AG20443 (cell line): ENCODE data around the gene SMIM1.
"Not testable (repeated sequence)": the region's sequence is repeated elsewhere in the genome, so short reads cannot be mapped to it uniquely, and the experiment has no call there.

Experiments
- DNase-seq: peaks from one replicate; pipeline ENCODE4 v3.0.0; 2012; ENCODE audit warnings: low spot score, mixed read lengths

Gene SMIM1

DNA sequence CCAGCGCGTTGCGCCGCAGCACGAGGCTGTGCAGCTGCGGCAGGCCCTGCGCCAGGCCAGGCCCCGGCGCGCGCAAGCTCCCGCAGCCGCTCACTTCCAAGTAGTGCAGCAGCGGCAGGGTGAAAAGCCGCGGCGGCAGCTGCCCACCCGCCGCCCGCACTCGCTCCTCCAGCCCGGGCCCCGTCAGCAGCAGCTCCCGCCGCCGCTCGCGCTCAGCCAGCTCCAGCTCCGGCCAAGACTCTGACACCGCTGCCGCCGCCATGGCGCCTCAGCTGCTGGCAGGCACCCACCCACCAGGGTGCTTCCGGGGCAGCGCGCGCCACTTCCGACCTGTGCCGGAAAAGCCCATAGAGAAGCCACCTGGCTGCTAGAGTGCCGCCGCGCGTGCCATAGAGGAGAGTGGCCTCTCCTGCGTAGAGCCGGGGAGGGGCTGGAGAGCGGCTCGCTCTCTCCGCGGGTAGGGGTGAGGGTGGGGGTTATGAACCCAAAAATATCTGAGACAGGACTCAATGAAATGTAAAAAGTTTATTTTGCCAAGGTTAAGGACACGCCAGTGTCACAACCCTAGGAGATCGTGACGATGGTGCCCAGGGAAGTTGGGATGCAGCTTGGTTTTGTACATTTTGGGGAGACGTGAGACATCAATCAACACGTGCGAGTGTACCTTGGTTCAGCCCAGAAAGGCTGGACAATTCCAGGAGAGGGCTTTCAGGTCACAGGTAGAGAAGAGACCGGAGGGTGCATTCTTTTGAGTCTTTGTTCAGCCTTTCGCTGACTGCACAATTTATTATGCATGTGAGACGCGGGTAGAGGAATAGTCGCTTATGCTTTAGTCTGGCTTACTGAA is 23.9 kb downstream of the SMIM1 start, which contains the start of gene LRRC47:
Gene LRRC47 (minus strand): TSS at position 284 of the 847 bp plus-strand sequence. CDS start 22 bp downstream, at position 262.
- peak; percentile 98 for DNase-seq

DNA sequence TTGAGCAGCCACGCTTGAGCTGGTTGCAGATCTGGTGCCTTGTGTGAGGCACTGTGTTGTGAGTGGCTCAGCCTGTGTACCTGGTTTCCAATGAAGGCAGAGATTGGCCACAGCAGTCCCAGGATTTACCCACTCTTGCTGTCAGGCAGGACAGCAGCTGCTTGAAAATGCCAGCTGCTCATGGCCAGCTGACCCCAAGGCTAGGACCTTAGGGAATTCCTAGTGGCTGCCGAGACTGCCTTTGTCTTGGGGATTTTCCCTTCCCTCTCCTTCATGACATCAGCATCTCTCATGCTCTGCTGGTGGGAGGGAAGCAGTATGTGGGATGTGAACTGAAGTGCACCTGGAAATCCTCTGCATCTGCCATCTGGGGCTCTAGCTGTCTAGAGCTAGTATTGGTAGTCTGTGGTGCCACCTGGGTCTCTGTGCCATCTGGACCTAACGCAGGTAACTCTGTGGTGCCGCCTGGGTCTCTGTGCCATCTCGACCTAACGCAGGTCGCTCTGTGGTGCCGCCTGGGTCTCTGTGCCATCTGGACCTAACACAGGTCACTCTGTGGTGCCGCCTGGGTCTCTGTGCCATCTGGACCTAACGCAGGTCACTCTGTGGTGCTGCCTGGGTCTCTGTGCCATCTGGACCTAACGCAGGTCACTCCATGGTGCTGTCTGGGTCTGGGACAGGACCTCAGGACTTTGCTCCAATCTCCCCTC is 27.6 kb downstream of the SMIM1 start:
- DNase-seq, result no peak

DNA sequence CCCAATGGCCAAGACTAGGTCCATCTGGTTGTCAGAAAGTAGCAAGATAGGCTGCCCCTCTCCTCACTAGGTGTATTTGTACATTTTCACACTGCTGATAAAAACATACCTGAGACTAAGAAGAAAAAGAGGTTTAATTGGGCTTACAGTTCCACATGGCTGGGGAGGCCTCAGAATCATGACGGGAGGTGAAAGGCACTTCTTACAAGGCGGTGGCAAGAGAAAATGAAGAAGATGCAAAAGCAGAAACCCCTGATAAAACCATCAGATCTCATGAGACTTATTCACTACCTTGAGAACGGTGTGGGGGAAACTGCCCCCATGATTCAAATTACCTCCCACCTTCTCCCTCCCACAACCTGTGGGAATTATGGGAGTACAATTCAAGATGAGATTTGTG is 28.2 kb downstream of the SMIM1 start:
- not testable (repeated sequence) for DNase-seq

DNA sequence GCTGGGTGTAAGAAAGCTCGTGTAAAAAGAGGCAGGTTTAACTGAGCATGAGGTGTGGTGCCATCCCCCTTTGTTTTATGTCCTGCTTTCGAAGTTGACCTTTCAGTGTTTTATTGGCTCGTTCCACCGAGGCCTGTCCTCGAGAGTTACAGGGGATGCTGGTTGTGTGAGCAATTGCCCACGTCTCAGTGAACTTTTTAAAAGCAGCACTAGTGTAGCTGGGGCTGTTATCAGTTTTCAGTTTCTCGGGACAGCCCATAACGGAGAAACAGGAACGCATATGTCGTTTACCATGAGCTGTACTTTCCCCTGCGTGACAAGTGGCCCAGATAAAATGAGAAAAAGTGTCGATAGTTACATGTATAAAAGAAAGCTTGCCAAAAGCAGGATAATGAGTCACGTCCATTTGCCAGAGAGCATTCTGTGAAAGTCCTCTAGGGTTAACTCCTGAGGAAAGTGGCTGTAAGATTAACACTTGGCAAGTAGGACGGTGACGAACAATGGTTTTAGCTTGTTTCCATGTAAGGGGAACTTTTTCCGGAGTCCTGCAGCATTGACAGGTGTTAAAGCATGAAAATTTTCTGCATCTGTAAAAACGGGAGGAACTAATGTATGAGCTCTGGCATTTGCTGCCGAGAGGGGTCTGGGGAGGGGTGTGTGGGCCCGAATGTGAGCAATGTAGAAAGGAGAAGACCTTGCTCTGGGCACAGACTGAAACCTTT is 31.5 kb downstream of the SMIM1 start:
- no peak for DNase-seq

DNA sequence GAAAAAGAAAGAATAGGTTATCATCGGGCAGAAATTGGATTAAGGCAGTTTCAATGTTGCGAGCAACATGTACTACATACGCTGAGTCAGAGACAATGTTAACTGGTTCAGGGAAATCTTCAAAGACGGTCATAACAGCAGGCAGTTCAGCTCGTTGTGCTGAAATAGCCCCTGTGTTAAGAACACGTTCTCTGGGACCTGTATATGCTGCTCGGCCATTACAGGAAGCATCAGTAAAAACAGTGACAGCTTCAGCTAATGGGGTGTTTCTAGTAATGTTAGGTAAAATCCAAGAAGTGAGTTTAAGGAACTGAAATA is 32.0 kb downstream of the SMIM1 start:
- DNase-seq, result not testable (repeated sequence)

DNA sequence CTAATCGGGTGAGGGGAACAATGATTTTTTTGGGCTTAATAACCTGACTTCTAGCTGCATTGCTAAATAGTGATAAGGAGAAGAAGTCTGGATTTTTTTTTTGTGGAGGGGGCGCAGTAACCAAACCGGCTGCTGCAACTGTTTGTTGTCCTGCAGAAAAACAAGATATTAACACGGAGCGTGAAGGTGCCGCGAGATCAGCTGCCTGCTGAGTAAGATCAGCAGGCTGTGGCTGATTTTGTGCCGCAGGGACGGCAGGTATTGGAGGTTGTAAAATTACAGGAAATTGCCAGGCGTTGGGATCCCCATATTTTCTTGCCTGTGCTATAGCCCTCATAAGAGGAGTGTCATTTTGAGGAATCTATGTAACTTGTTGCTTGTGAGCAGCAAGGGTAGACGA is 32.5 kb downstream of the SMIM1 start:
- no peak for DNase-seq

DNA sequence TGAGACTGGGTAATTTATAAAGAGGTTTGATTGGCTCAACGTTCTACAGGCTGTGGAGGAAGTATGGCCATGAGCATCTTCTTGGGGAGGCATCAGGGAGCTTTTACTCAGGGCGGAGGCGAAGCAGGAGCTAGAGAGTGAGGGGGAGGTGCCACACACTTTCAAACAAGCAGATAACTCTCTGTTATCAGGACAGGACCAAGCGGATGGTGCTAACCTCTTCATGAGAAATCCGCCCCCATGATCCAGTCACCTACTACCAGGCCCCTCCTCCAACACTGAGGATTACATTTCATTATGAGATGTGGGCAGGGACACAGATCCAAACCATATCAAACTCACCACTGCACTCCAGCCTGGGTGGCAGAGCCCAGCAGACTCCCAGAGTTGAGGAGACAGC is 35.2 kb downstream of the SMIM1 start:
- no peak for DNase-seq

DNA sequence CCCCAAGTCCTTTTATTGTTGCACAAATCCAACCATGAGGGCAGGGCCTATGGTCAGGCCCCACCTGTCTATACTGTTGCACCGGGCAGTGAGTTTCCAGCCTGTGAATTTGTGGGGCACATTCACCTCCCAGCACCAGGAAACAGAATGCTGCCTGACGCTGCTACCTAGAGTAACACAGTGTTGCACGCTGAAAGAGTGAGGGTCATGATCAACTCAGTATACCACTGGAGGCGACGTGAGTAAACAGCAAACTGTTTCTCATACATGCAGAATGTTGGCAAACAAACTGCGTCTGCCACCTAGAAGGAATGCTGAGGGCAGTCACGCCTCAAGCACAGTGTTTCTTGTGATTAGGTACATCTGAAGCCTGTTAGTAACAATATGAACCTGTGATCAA is 37.1 kb downstream of the SMIM1 start:
- no peak for DNase-seq

DNA sequence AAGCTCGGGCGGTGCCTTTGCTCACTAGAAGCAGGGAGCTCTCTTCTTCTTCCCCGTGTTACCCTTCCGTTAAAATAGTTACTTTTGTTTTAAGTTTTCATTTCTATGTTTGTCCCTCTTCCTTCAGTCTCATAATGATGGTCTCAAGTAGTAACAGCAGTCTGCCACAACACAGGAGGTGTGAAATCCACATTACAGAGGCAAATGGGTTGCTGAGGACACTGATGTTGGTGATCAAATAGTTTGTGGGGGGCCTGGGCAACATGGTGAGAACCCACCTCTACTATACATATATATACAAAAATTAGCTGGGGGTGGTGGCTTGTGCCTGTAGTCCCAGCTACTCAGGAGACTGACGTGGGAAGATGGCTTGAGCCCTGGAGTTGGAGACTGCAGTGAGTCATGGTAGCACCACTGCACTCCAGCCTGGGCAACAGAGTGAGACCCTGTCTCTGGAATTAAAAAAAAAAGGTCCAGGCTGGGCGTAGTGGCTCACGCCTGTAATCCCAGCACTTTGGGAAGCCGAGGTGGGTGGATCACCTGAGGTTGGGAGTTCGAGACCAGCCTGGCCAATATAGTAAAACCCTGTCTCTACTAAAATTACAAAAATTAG is 37.7 kb downstream of the SMIM1 start:
- DNase-seq, result not testable (repeated sequence)

DNA sequence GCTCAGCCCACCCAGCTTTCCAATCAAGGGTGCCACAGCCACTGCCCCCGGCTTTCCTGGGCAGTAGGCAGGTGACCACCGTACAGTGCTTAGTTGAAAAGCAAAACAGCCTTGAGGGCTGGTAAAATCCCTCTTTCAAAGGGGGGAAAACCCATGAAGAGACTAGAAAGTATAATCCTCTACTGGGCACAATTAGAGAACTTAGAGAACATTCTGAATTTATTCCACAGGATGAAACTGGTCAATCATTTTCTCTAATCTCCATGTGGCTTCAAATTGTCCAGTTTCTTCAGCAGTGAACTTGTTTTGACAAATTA is 39.0 kb downstream of the SMIM1 start:
- no peak for DNase-seq

DNA sequence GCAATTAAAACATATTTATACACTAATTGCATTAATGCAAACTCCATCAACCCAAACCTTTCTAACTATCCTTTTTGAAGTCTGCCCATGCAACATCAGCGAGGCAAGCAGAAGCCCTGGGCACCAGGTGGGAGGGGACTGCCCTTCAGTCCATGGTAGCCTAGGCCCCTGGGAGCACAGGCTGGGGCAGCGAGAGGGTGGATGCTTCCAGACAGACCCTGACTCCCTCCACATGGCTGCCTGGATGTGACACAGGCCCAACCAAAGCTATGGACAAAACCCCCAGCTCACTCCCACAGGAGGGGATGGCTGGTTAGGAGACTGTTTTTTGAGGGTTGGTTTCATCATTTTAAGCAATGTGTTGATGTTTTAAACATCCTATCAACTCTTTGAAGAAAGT is 41.5 kb downstream of the SMIM1 start:
- DNase-seq, result no peak

DNA sequence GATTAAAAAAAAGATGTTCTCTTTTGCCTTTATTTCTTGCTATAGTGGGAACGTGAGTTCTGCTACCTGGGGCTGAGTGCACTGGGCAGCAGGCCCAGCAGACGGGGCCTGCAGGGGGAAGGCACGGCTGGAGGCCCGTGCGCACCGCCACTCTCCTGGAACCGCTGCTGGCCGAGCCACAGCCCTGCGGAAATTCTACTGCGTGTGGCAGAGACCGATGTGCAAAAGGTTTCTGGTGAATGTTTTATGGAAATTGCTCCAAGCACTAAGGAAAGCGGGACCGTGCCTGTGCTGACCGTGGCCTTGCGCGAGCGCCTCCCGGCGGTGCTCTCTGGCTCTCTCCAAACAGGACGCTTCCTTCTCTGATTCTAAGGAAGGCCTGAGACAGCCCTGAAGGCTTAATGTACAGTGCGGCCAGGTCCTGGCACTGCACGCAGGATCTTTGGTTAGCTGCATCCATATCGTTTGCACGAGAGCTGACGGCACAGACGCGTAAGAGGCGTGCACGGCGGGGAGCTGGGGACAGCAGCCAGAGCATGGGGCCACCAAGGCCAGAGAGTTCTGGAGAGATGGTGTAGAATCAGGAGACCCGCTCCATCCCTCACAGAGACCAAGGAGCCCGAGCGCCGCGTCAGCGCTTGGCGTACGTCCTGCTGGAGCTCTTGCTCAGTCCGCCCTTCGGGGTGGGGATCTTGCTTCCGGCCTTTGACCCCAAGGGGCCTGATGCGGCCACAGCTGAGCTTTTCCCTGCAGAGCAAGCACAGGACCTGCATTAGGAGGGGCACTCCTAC is 42.4 kb downstream of the SMIM1 start:
- no peak for DNase-seq

DNA sequence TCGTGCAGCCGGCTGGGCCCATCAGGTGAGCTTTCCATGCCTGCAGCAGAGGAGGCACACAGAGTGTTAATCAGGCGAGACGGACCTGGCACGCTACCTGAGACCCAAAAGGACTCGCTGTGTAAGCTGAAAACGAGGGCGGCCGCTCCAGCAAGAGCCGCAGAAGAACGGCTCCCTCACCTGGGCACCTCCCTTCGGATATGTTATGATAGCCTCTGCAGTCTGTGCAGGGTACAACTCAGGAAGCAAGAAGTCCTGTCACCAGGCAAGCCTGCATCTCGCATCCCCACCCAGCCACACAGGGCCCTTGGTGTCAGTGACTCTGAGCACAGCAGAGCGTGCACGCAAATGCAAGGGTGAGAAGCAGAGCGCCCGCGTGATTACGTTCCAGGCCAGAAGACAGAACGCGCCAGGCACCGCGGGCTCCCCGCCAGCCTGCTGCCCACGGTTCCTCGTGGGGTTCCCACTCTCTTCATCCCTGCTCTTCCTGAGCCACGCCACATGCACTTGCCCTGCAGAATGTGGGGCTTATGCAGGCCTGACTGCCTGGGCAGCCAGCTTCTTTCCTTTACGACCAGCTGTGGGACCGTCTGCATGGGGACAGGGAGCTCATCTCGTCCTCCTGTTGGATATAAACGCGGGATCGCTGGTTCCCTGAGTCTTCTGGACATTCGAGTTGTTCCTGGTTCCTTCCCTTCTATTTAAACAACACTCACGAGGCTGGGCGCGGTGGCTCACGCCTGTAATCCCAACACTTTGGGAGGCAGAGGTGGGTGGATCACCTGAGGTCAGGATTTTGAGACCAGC is 44.0 kb downstream of the SMIM1 start:
- DNase-seq, result no peak

DNA sequence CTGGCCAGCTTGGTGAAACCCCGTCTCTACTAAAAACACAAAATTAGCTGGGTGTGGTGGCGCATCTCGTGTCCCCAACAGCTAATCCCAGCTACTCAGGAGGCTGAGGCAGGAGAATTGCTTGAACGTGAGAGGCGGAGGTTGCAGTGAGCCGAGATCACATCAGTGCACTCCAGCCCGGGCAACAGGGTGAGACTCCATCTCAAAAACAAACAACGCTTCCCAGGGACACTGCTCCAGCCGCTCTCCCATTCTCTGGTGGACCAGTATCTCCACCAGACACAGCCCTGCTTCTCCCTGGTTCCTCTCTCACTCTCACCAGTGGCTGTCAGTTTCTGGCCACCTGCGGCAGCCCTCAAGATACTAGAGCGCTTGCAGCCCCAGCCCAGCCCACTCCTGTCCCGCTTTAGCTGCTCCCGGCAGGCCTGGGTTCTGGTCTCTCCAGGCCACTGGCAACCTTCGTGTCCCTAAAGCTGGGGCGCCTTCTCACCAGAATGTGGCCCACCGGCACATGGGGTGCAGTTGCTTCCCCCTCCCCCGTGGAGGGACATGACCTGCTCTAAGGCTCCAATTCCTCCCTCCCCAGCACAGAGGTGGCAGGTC is 44.7 kb downstream of the SMIM1 start:
- no peak for DNase-seq

DNA sequence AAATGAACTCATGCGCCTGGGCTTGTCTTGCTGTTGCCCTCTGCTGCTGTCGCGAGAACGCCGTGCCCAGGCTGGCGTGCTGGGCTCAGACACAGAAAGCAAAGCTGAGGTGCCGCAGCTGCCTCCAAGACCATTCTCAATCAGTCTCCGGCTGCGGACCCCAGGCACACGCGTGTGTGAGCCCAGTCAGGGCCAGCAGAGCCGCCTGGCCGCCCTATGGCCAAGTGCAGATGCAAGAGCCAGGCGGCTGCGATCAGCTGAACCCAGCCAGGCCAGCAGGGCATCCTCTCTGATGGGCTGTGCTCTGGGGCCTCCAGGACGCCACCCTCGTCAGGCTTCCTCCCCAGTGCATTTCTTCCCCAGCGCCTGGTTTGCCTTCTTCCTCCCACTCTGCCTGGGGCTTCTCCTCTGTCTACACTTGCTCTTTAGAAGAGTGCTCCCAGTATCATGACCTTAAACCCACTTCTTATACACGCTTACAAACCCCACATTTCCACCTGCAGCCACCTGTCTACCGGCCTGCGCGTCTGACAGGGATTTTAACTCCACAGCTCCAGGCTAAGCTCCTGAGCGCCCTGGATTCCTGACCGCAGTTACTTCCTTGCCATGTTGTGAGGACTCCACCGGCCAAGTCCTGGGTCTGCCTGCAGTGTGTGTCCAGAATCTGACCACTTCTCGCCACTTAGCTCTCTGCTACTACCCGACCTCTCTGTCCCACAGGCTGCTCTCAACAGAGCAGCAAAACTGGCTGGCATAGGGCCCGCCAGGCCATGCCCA is 45.5 kb downstream of the SMIM1 start:
- DNase-seq, result no peak

DNA sequence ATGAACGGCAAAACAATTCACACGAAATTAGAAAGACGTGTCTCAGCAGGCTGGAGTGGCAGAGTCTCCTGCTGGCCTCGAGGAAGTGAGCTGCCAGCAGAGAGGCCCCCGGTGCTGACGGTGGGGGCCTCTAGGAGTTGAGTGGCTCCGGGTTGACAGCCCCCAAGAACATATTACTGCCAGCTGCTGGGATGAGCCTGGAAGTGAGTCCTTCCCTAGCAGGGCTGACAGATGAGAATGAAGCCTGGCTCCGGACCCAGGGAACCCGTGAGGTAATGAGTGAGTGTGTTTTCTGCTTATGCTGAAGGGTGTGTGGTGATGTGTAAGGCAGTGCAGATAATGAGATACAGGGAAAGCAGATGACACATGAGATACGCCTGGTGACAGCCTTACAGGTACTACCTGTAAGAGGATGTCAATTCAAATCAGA is 47.2 kb downstream of the SMIM1 start:
- no peak for DNase-seq

DNA sequence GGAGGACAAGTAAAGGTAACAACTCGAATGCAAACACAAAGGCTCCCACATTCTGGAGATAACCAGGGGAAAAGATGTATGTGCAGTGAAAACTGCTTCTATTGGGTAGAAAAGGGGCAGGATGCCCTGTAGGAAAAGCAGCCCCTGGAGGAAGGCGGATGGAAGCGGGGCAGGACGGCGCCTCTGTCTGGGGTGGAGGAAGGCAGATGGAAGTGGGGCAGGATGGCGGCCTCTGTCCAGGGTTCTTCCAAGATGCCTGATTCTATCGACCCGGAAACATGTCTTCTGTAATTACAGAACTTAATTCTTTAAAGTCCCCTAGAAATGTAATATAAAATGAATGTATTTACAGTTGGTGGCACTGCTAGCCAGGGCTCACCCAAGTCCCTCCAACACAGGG is 47.8 kb downstream of the SMIM1 start:
- DNase-seq, result no peak

DNA sequence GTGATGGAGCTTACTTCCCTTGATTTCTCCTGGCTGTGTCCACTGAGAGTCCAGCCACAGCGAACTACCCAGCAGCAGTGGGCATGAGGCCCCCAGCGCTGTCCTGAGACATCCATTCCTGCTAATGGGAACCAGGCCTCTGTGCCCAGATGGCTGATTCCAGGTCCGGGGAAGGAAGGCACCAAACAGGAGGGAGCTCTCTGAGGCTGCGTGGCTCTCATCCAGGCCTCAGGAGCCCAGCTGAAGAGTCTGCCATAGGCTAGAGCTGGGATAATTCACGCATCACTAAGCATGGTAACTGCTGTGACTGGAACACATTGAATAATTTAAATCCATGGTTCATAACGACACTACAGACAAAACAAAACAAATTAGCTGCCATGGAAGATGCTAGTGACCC is 48.5 kb downstream of the SMIM1 start:
- DNase-seq, result no peak

DNA sequence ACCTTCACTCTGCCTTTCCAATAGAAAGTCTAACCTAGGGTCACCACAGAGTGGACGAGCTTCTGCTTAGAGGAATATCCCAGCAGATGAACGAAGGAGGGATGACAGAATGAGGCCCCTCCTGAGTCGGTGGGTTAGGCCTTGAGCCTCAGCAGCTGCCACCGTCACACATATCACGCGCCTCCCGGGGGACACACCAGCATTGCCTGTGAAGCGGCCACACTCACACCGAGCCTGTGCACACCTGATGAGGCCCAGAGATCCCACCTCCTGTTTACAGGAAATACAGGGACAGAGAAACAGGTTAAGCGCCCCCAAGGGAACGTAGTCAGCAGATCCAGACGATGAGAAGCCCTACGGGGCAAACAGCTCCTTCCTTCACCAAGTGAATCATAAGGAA is 48.9 kb downstream of the SMIM1 start:
- no peak for DNase-seq

DNA sequence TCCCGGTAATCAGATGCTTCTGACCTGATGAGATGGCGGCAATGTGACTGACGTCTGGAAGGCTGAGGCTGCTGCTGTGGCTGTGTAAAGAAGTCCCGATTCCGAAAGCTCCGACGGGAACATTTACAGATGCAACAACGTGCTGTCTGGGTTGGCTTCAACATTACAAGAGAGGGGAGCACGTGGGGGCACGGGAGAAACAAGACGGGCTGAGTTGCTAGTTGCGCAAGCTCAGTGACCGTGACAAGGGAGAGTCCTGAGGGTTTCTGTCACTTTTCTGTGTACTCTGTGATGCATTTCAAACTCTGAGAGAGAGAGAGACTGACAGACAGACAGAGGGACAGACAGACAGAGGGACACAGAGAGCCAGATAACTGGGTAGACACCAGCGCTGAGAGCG is 49.4 kb downstream of the SMIM1 start:
- DNase-seq, result no peak
